GM18870 (cell line): ENCODE measurements around the gene LYSMD2.

ENCODE experiments used
- ATAC-seq: cut with Tn5 transposase; IDR thresholded peaks from one replicate; pipeline ENCODE4 v1.9.1; 2021; ENCODE audit warnings: moderate library complexity; ENCODE audit not compliant: unreplicated experiment

LYSMD2 gene

DNA sequence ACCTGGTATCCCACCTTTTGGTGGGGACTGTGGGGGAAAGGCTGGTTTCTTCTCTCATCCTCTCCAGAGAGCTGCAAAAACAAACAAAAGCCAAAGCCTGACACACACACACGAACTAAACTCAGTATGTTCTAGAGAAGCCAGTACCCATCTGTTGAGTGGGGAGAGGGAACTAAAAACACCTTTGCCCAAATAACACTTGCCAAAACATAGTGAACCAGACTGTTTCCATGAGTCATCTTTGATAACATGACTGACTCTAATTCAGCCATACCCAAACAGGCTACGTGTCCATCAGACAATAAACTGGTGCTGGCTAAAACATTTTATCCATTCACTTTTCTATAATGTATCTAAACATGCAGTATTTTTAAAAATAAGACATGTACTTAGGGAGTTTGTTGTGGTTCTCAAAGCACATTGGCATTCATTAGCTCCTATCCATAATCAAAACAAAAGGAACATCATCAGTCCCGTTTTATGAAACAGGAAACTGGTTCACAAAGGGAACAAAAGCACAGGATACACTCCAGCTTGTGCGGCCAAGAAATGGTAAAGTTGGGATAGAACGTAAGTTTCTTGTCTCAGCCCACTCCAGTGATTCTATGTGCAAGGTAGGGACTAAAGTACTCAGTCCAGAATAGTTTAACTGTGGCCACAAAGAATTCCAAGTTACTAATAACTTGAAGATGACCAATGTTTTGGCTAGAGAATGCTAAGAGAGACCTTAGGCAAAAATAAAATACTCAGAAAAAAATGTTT, 16.1 kb downstream of the LYSMD2 start:
- ATAC-seq: no peak

DNA sequence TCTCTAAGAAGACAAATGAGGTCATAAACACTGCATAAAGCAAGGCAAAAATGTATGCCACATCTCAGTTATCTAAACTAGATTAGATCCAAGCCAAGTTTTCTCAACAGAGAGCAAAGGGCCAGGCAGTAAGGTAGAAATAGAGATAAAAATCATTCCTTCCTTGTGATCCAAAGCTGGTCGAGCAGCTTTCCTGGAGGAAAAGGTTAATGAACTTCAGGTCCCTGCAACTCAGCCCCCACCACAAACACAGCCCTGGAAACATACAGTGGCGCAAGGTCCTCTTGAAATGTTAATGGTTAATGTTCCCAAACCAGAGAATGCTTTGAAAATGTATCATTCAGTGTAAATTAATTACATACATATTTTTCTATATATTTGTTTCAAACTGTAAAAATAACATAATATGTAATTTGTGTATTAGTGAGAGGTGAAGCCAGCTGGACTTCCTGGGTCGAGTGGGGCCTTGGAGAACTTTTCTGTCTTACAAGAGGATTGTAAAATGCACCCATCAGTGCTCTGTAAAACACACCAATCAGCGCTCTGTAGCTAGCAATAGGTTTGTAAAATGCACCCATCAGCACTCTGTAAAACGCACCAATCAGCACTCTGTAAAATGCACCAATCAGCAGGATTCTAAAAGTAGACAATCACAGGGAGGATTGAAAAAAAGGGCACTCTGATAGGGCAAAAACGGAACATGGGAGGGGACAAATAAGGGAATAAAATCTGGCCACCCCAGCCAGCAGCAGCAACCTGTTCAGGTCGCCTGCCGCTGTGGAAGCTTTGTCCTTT, 17.1 kb downstream of the LYSMD2 start:
- ATAC-seq: no peak

DNA sequence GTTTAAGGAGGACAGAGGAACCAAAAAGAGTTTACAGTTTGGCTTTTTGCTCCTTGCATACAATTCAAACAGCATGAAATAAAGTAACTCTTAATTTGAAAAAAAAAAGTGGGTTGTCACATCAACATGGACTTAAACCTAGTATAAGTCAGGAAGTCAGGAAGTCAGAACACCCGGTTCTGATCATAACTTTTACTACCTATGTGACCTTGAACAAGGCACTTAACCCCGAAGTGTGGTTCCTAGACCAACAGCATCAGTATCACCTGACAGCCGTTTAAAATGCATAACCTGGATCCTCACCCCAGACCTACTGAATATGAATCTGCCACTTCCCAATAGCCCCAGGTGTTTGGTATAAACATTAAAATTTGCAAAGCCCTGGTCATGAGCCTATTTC, 18.7 kb downstream of the LYSMD2 start:
- ATAC-seq: no peak

DNA sequence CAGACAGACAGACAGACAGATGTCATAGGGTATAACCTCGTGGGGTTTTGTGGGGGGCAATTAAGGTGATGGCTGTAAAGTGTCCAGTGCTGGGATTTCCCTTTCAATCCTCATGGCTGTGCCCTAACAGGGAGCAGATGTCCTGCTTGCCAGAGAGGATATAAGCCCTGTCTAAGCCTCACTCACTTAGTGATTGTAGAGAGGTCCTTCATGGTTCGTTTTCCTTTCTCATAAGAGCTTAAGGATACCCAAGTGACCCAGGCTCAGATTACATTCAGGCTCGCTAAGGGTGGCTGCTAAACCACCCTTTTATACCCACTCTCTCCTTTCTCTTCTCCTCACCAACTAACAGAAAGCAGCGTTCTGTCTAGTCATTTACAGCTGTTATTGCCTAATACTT, 19.2 kb downstream of the LYSMD2 start:
- ATAC-seq: no peak

DNA sequence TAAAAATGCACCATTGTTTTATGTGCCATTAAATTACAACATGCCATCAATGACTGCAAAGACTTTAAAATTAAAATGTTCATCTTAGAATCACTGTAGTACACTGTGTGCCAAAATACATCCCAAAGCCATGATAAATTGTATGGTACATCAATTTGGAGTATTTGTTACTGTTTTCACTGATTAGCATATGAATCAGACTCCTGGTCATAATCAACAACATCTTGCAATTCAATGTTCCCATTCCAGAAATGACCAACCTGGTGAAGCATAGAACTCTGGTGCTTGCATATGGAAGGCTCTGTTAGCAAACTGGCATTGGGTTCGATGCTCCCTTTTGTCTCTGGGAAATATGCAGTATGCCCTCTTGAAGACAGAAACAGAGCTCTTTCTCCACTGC, 22.5 kb downstream of the LYSMD2 start:
- ATAC-seq: no peak

DNA sequence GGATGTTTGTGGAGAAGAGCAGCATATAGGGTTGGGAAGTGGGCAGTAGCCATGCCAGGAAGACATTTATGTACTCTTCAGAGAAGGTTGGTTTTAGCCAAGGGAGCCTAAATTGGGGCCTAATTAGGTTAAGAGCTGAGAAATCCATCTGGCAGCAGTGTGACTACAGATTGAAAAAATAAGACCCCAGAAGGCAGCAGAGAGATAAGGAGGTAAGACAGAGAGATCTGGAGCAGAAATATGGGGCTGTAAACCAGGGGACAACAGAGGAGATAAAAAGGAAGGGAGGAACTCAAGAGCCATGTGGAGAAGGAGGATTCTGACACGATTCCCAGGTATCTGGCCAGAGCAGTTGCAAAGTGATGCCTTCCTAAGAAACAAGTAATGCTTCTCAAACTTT, 23.3 kb downstream of the LYSMD2 start:
- no peak for ATAC-seq

DNA sequence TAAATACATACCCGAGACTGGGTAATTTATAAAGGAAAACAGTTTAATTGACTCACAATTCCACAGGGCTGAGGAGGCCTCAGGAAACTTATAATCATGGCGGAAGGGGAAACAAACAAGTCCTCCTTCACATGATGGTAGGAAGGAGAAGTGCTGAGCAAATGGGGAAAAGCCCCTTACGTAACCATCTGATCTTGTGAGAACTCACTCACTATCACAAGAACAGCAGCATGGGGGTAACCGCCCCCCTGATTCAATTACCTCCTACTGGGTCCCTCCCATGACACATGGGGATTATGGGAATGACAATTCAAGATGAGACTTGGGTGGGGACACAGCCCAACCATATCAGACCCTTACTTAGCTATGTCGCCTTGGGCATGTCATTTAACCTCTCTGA, 28.4 kb downstream of the LYSMD2 start:
- ATAC-seq: no peak

DNA sequence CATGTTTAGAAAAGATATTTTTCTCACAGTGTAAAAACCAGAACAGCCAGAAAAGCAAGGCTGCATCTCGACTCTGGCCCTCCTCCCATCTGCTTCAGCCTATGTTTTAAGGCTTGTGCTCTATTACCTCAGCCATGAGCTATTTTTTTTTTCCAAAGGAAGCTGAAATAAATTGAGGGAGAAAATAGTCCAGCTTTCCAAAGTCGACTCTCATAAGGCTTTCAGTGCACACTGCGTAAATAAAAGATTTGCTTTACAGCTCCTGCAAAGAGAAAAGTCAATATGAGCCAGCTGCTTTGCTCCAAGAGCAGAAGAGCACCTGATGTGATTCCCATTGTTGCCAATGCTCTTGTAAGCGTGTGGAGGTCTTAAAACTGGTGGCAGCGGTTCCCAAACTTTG, 29.4 kb downstream of the LYSMD2 start:
- no peak for ATAC-seq

DNA sequence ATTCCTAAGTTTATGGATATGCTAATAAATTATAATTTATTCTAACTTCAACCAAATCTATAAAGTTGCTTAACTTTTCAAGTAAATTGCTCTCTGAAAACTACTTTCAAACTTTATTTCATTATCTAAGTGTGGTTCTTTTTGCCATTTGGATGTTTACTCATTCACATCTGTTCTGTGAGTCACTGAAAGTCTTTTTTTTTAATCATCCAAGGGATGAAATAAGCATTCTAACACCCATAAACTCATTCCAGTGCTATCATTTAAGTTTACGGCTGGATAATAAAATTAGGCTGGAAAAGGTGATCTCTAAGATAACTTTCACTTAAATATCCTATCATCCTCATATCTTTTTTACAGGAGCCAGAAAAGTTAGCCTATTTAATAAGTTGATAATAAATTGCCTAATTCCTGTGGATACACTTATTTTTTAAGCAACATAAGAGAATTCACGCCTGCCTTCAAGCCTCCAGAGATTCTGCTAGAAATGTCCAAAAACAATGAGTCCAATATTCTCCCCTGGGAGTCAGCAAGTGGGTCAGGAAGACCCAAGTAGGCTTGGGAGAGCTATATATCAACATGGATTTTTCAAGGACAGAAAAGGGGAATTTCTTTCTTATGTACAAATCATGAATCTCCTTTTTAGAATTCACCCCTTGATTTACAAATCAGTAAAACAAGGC, 30.4 kb downstream of the LYSMD2 start:
- no peak for ATAC-seq

DNA sequence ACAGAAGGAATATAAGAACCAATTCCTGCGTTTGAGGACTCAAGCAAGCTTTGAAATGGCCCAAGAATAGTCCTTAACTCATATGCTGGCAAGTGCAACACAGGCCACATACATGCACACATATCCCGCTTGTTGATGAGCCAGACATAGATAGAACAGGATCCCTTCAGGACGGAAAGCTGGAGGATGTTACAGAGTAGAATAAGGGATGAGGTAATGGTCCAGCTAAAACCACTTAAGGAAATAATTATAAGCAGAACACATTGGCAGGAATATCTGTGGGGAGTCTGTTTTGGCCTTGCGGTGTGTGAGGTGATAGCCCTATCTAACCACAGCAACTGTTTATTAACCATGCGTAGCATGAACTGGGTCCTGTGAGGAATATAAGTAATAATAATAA, 31.2 kb downstream of the LYSMD2 start:
- no peak for ATAC-seq

DNA sequence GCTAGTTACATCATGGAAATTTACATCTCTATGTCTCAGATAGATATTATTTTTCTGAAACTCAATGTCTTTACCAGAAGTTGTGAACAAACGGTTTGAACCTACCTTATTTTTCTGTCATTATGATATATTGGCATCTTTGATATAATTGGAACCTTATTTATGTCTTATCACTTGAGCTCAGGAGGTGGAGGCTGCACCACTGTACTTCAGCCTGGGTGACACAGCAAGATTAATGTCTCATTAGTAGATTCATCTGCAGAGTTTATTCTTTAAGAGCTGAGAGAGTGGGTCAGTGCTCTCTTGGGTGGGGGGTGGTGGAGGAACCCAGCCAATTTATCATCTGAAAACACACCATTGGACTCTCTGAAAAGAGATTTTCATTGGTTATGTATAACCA, 34.7 kb downstream of the LYSMD2 start:
- no peak for ATAC-seq

DNA sequence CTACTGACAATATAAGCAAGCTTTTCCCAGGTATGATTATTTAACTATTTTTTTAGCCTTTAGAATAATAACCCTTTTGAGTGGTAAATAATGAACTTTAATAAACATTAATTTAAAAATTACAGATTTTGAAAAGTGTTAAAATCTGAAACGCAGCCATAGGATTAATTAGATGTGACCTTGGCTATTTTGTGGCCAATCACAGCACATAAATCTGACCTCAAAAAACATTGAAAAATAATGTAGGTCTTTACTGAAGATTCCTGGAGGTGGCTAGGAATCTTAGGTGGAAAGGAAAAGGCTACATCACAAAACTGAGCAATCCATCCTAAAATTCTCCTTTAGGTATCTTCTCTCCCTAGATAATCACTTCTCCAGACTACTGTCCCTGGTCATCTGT, 38.1 kb downstream of the LYSMD2 start:
- no peak for ATAC-seq

DNA sequence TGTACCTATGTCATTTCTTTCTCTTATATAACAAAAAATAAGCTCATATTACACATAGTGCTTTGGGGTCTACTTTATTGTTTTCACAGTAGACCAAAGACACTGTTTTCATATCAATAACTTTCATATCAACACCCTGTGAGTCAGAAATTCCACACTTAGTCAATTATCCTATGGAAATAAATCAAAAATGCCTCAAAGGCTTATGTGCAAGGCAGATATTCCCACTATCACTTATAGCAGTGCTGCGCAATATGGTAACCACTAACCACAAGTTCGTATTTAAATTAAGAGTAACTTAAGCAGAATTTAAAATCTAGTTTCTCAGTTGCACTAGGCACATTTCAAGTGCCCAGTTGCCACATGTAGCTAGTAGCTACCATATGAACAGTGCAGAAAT, 40.3 kb downstream of the LYSMD2 start:
- no peak for ATAC-seq

DNA sequence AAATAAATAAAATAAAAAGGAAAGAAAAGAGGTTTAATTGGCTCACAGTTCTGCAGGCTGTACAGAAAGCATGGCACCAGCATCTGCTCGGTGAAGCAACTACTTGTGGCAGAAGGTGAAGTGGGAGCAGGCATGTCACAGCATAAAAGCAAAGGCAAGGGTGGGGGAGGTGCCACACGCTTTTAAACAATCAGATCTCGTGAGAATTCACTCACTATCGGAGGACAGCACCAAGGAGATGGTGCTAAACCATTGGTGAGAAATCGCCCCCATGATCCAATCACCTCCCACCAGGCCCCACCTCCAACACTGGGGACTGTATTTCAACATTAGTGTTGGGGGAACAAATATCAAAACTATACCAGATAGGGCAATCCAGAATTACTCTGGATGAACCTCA, 40.9 kb downstream of the LYSMD2 start:
- ATAC-seq: no peak

DNA sequence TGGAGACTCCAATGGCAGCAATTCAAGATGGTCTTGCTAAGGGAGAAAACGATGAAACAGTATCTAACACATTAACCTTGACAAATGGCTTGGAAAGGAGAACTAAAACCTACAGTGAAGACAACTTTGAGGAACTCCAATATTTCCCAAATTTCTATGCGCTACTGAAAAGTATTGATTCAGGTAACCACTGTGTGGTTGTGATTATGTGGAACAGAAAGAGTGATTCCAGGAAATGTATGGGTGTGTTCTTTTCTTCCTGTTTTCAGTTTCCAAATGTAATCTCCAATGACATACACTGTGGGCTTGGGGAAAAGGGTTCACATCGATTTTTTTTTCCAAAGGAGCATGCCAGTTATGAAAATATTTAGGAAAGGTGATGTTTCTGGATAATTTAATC, 45.3 kb downstream of the LYSMD2 start:
- no peak for ATAC-seq

DNA sequence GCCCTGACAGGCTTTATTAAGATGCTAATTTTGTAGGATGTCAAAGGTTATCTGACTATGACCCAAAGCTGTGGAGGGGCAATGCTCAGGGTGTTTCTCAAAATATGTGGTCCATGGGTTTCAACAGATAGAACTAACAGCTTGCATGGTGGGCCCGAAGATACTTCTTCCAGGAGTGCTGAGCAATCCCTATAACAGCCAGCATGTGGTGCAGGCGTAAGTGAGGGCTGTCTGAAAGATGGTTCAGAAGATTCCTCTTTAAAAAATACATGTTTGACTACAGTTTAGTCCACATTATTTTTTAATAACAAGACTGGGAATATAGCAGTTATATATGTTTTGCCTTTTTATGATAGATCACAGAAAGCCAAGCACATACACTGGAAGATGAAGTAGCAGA, 48.6 kb downstream of the LYSMD2 start:
- ATAC-seq: no peak

DNA sequence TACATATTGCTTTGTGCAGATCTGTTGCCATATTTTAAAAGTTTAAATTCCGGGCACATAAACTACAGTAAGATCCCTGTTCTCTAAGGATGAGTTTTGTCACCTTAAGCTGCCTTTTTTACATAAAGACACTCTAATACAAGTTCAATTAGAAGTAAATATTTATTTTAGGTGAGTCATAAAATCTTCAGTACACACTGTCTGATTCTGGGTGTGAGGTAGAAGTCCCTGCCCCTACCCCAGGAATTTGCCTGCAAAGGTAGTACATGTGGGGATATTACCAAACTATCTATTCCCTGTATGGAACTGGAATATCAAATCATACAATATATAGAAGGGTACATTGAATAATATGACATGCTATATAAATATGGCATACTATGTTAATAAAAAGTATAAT, 49.9 kb downstream of the LYSMD2 start:
- no peak for ATAC-seq

DNA sequence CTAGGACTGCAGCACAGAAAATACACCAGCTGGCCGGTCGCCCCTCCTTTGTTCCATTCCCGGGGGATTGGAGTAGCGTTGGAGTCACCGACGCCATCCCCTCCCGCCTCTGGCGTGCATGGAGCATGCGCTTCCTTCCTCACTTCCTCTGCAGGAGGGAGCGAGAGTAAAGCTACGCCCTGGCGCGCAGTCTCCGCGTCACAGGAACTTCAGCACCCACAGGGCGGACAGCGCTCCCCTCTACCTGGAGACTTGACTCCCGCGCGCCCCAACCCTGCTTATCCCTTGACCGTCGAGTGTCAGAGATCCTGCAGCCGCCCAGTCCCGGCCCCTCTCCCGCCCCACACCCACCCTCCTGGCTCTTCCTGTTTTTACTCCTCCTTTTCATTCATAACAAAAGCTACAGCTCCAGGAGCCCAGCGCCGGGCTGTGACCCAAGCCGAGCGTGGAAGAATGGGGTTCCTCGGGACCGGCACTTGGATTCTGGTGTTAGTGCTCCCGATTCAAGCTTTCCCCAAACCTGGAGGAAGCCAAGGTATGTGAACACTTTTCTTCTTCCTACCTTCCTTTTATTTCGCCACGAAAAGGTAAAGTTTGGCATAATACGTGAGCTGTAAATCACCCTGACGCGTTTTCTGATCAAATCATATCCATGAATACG, 56.0 kb downstream of the LYSMD2 start, which contains the start of gene SCG3:
Gene SCG3 (plus strand): TSS at position 201 of the 661 bp plus-strand sequence. CDS start 253 bp downstream, at position 454.
- ATAC-seq: no peak

DNA sequence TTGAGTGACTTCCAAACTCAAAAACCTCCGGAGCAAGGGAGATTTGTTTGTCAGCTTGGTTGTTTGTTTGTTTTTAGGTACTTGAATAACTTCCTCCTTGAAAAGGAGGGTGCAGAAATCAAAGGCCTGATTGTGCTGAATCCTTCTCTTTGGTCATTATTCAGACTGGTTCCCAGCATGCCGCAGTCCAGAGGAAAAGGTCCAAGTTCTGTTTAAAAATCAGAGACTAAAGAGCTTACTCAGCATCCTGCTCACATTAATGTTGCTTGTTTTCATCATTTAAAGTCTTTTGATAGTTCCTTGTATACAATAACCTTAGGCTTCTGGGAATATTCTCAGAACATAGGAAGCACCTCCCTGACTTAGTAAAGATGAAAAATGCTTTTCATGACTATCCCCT, 57.1 kb downstream of the LYSMD2 start:
- no peak for ATAC-seq

DNA sequence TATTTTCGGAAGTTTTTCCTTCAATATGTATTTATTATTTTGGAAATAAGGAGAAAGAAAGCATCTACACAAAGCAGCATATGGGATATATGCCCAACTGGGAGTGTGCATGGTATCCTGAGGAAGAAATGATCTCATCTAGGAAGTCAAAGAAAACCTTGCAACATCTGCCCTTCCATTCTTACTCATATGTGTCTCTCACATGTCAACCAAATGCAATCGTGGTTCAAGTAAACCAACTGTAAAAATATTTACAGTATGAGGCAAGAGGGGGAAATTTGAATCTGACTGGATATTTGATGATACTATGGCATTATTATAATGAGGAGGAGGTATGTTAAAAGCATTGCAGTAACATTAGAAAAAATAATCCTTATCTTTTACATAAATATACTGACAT, 59.4 kb downstream of the LYSMD2 start:
- no peak for ATAC-seq

DNA sequence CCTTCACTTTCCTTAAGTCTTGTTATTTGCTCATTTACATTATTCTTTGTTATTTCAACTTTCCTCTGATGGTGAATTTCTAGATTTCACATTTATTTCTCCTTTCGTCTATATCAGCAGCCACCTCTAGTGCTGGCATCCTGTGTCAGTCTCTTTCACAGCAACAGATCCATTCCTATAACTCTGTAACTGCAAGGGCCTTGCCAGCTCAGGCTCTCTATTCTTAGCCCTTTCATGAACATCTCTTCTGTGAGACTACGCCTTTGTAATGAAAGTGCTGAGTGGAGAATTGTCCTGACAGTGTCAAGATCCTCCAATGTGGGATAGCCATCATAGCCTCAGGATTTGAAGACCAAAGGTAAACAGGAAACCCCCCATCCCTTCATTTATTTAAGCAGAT, 60.0 kb downstream of the LYSMD2 start:
- ATAC-seq: no peak
